ENCODE measurements around the gene KDM2B.
A peak's percentile ranks its signal among the peaks of the same experiment; 100 is the strongest.

KDM2B gene

GRCh38 chr12:121570467-121571283 lies 10.1 kb downstream of the KDM2B start:
- no peak for DNase-seq
- in situ Hi-C loops (cut with HindIII; ENCODE audit: low pct_ligation_motif_present, low pct_unique_long_range_greater_than_20kb, low sequenced_read_pairs), result no loop called here

GRCh38 chr12:121568971-121569751 lies 11.7 kb downstream of the KDM2B start:
- DNase-seq, result no peak
- in situ Hi-C loops (cut with HindIII; ENCODE audit: low pct_ligation_motif_present, low pct_unique_long_range_greater_than_20kb, low sequenced_read_pairs), result no loop called here

GRCh38 chr12:121568518-121568917 lies 12.3 kb downstream of the KDM2B start:
- DNase-seq, result no peak
- in situ Hi-C loops (cut with HindIII; ENCODE audit: low pct_ligation_motif_present, low pct_unique_long_range_greater_than_20kb, low sequenced_read_pairs), result no loop called here

GRCh38 chr12:121565076-121565475 lies 15.7 kb downstream of the KDM2B start:
- DNase-seq, result no peak
- in situ Hi-C loops (cut with HindIII; ENCODE audit: low pct_ligation_motif_present, low pct_unique_long_range_greater_than_20kb, low sequenced_read_pairs), result no loop called here

GRCh38 chr12:121562488-121562887 lies 18.3 kb downstream of the KDM2B start:
- in situ Hi-C loops (cut with HindIII; ENCODE audit: low pct_ligation_motif_present, low pct_unique_long_range_greater_than_20kb, low sequenced_read_pairs), result no loop called here
- no peak for DNase-seq

GRCh38 chr12:121561009-121561395 lies 19.8 kb downstream of the KDM2B start:
- in situ Hi-C loops (cut with HindIII; ENCODE audit: low pct_ligation_motif_present, low pct_unique_long_range_greater_than_20kb, low sequenced_read_pairs), result no loop called here
- no peak for DNase-seq

GRCh38 chr12:121560392-121561008 lies 20.3 kb downstream of the KDM2B start:
- in situ Hi-C loops (cut with HindIII; ENCODE audit: low pct_ligation_motif_present, low pct_unique_long_range_greater_than_20kb, low sequenced_read_pairs), result no loop called here
- DNase-seq, result no peak

GRCh38 chr12:121558956-121559355 lies 21.9 kb downstream of the KDM2B start:
- DNase-seq, result no peak
- in situ Hi-C loops (cut with HindIII; ENCODE audit: low pct_ligation_motif_present, low pct_unique_long_range_greater_than_20kb, low sequenced_read_pairs), result no loop called here

GRCh38 chr12:121550974-121551634 lies 29.7 kb downstream of the KDM2B start:
- in situ Hi-C loops (cut with HindIII; ENCODE audit: low pct_ligation_motif_present, low pct_unique_long_range_greater_than_20kb, low sequenced_read_pairs), result no loop called here
- no peak for DNase-seq

- DNase-seq, result no peak
- in situ Hi-C loops (cut with HindIII; ENCODE audit: low pct_ligation_motif_present, low pct_unique_long_range_greater_than_20kb, low sequenced_read_pairs), result no loop called here
These were observed 31.7 kb downstream of the KDM2B start for GRCh38 chr12:121549075-121549474.

GRCh38 chr12:121545480-121545879 lies 35.3 kb downstream of the KDM2B start:
- in situ Hi-C loops (cut with HindIII; ENCODE audit: low pct_ligation_motif_present, low pct_unique_long_range_greater_than_20kb, low sequenced_read_pairs), result no loop called here
- no peak for DNase-seq

- no peak for DNase-seq
- in situ Hi-C loops (cut with HindIII; ENCODE audit: low pct_ligation_motif_present, low pct_unique_long_range_greater_than_20kb, low sequenced_read_pairs), result no loop called here
These were observed 37.0 kb downstream of the KDM2B start for GRCh38 chr12:121543786-121544185.

- DNase-seq, result no peak
These were observed 40.9 kb downstream of the KDM2B start for GRCh38 chr12:121539908-121540307.

GRCh38 chr12:121538699-121539061 lies 42.1 kb downstream of the KDM2B start:
- in situ Hi-C loops (cut with HindIII; ENCODE audit: low pct_ligation_motif_present, low pct_unique_long_range_greater_than_20kb, low sequenced_read_pairs), result no loop called here
- DNase-seq, result peak; percentile 61

More at GRCh38 chr12:121539908-121540307, 40.9 kb downstream of the KDM2B start:
- in situ Hi-C loops (cut with HindIII; ENCODE audit: low pct_ligation_motif_present, low pct_unique_long_range_greater_than_20kb, low sequenced_read_pairs), result no loop called here

GRCh38 chr12:121537814-121538698 lies 42.8 kb downstream of the KDM2B start:
- DNase-seq, result peak; percentile 27
- in situ Hi-C loops (cut with HindIII; ENCODE audit: low pct_ligation_motif_present, low pct_unique_long_range_greater_than_20kb, low sequenced_read_pairs), result no loop called here

GRCh38 chr12:121536899-121537813 lies 43.7 kb downstream of the KDM2B start:
- peak; percentile 92 for DNase-seq
- in situ Hi-C loops (cut with HindIII; ENCODE audit: low pct_ligation_motif_present, low pct_unique_long_range_greater_than_20kb, low sequenced_read_pairs), result no loop called here

Data from ACHN (cell line).